Measurements from ENCODE around the gene DHRS3.

Gene DHRS3

GRCh38 chr1:12619792-12620487 lies 1.9 kb upstream of the DHRS3 start:
- H3K4me3 ChIP-seq (ENCODE audit: low read length), result peak overlapping the region; percentile 81
- peak; percentile 75 for DNase-seq (ENCODE audit: low read depth, low spot score)

- DNase-seq (ENCODE audit: low read depth, low spot score), result peak; percentile 58
- H3K4me3 ChIP-seq (ENCODE audit: low read length), result peak overlapping the region; percentile 81
Observed at GRCh38 chr1:12618965-12619791, 1.2 kb upstream of the DHRS3 start.

- no peak for DNase-seq (ENCODE audit: low read depth, low spot score)
- H3K4me3 ChIP-seq (ENCODE audit: low read length), result peak overlapping the region; percentile 81
Observed at GRCh38 chr1:12618661-12618964, 603 bp upstream of the DHRS3 start.

GRCh38 chr1:12617511-12617900 lies 504 bp downstream of the DHRS3 start:
- DNase-seq (ENCODE audit: low read depth, low spot score), result peak; percentile 57
- H3K4me3 ChIP-seq (ENCODE audit: low read length), result peak overlapping the region; percentile 81

- no peak for DNase-seq (ENCODE audit: low read depth, low spot score)
- H3K4me3 ChIP-seq (ENCODE audit: low read length), result peak overlapping the region; percentile 81
Observed at GRCh38 chr1:12616709-12617373, 1.2 kb downstream of the DHRS3 start.

GRCh38 chr1:12615865-12616708 lies 1.9 kb downstream of the DHRS3 start:
- DNase-seq (ENCODE audit: low read depth, low spot score), result no peak
- H3K4me3 ChIP-seq (ENCODE audit: low read length), result no peak overlapping the region

GRCh38 chr1:12615159-12615864 lies 2.7 kb downstream of the DHRS3 start:
- no peak for DNase-seq (ENCODE audit: low read depth, low spot score)
- H3K4me3 ChIP-seq (ENCODE audit: low read length), result no peak overlapping the region

- H3K4me3 ChIP-seq (ENCODE audit: low read length), result no peak overlapping the region
Observed at GRCh38 chr1:12614402-12615158, 3.4 kb downstream of the DHRS3 start.

GRCh38 chr1:12613180-12613579 lies 4.8 kb downstream of the DHRS3 start:
- H3K4me3 ChIP-seq (ENCODE audit: low read length), result no peak overlapping the region
- DNase-seq (ENCODE audit: low read depth, low spot score), result no peak

More at GRCh38 chr1:12614402-12615158, 3.4 kb downstream of the DHRS3 start:
- no peak for DNase-seq (ENCODE audit: low read depth, low spot score)

GRCh38 chr1:12610941-12611340 lies 7.1 kb downstream of the DHRS3 start:
- DNase-seq (ENCODE audit: low read depth, low spot score), result no peak
- H3K4me3 ChIP-seq (ENCODE audit: low read length), result no peak overlapping the region

GRCh38 chr1:12610305-12610935 lies 7.6 kb downstream of the DHRS3 start:
- DNase-seq (ENCODE audit: low read depth, low spot score), result no peak
- H3K4me3 ChIP-seq (ENCODE audit: low read length), result no peak overlapping the region

GRCh38 chr1:12609469-12610003 lies 8.5 kb downstream of the DHRS3 start:
- DNase-seq (ENCODE audit: low read depth, low spot score), result no peak

GRCh38 chr1:12608311-12608957 lies 9.6 kb downstream of the DHRS3 start:
- no peak for DNase-seq (ENCODE audit: low read depth, low spot score)
- H3K4me3 ChIP-seq (ENCODE audit: low read length), result no peak overlapping the region

More at GRCh38 chr1:12609469-12610003, 8.5 kb downstream of the DHRS3 start:
- H3K4me3 ChIP-seq (ENCODE audit: low read length), result no peak overlapping the region

GRCh38 chr1:12607263-12607662 lies 10.7 kb downstream of the DHRS3 start:
- H3K4me3 ChIP-seq (ENCODE audit: low read length), result no peak overlapping the region
- DNase-seq (ENCODE audit: low read depth, low spot score), result no peak

- no peak for DNase-seq (ENCODE audit: low read depth, low spot score)
- no peak overlapping the region for H3K4me3 ChIP-seq (ENCODE audit: low read length)
Observed at GRCh38 chr1:12604986-12605385, 13.0 kb downstream of the DHRS3 start.

- peak; percentile 71 for DNase-seq (ENCODE audit: low read depth, low spot score)
- no peak overlapping the region for H3K4me3 ChIP-seq (ENCODE audit: low read length)
Observed at GRCh38 chr1:12604114-12604874, 13.7 kb downstream of the DHRS3 start.
